GM10847 (cell line): ENCODE results near the gene CHL1.

Source experiments
- POLR2A ChIP-seq: IDR thresholded peaks from 2 replicates; pipeline ENCODE4 v1.6.1; 2011; ENCODE audit not compliant: insufficient read length; ENCODE audit errors: extremely low read depth

Gene CHL1, protein sequence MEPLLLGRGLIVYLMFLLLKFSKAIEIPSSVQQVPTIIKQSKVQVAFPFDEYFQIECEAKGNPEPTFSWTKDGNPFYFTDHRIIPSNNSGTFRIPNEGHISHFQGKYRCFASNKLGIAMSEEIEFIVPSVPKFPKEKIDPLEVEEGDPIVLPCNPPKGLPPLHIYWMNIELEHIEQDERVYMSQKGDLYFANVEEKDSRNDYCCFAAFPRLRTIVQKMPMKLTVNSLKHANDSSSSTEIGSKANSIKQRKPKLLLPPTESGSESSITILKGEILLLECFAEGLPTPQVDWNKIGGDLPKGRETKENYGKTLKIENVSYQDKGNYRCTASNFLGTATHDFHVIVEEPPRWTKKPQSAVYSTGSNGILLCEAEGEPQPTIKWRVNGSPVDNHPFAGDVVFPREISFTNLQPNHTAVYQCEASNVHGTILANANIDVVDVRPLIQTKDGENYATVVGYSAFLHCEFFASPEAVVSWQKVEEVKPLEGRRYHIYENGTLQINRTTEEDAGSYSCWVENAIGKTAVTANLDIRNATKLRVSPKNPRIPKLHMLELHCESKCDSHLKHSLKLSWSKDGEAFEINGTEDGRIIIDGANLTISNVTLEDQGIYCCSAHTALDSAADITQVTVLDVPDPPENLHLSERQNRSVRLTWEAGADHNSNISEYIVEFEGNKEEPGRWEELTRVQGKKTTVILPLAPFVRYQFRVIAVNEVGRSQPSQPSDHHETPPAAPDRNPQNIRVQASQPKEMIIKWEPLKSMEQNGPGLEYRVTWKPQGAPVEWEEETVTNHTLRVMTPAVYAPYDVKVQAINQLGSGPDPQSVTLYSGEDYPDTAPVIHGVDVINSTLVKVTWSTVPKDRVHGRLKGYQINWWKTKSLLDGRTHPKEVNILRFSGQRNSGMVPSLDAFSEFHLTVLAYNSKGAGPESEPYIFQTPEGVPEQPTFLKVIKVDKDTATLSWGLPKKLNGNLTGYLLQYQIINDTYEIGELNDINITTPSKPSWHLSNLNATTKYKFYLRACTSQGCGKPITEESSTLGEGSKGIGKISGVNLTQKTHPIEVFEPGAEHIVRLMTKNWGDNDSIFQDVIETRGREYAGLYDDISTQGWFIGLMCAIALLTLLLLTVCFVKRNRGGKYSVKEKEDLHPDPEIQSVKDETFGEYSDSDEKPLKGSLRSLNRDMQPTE (N-terminal part only)

DNA sequence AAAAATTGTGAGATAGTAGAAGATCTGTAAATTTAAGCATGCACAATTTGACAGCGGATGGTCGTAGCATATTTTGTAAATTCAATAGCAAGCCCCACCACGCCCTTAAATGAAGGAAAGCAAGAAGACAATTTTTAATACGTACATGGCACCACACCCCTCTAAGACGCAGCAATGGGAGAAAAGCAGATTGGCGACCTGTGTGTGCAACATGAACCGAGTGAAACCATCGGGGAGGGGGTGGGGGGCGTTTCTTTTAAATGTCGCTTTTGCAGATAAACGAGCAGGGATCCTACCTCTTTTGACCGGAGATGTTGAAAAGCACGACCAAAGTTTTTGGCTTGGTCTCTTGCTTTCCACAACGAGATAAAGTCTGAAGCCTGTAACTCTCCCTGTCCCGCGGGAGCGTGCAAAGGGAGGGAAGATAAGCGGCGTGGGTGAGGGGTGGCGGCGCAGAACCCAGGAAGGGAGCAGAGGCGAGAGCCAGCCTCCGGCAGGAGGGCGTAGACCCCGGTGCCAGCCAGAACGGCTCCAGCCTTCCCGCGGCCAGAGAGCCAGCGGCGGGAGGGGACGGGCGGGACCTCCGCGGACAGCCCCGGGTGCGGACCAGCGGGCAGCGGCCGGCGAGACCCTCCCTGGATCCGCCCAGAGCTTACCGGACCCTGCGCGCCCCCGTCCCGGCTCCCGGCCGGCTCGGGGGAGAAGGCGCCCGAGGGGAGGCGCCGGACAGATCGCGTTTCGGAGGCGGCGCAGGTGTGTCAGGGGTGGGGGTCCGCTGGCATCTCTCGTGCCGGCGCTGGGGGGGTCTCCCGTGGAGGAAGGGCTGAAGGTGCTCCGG lies at the start of gene CHL1:
CHL1 (plus strand) TSS at position 453 of the 838 bp plus-strand sequence. CDS start 123,014 bp downstream, outside the sequence.
- no peak for TF ChIP-seq POLR2A

- TF ChIP-seq POLR2A: no peak
These were observed 44.9 kb upstream of the CHL1 start for GRCh38 chr3:151614-152189.

- TF ChIP-seq POLR2A: no peak
These were observed 36.6 kb upstream of the CHL1 start for GRCh38 chr3:159974-160373.

DNA sequence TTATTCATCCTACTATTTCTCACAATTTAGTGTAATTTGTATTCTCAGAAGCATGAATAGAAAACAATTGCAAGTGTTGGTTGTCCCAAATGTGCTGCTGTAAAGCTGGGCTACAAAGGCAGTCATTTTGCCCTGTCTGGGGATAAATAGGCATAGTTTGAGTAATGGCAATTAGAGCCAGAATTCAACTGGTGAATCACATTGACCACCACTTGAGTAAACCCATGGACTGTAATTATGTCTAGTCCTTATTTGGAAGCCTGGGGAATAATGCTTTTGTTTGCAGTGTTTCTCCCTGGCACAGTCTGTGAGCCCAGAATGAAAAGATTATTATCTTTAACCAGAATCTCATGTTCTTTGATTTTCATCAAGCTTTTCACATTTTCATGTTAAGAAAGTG lies 30.5 kb upstream of the CHL1 start:
- no peak for TF ChIP-seq POLR2A

DNA sequence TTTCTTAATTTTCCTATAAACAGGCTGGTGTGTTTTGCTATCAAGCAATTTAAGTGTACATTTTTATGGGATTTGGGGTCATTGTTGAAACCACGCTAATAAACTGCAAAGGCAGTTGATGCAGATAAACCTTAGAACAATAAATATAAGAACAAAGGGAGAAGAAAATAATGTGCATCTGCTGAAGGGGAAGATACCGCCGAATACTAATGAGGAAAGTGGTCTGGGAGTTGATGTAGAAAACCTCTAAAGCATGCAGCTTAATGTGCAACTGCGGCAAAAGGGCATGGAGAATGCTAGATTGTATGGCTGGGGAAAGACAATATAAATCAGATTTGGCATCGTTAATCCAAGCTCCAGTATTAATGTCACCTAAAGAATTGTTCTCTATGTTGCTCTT lies 29.8 kb upstream of the CHL1 start:
- no peak for TF ChIP-seq POLR2A

GRCh38 chr3:173886-174285 lies 22.7 kb upstream of the CHL1 start:
- TF ChIP-seq POLR2A: no peak

- no peak for TF ChIP-seq POLR2A
These were observed 11.6 kb upstream of the CHL1 start for GRCh38 chr3:184976-185375.

DNA sequence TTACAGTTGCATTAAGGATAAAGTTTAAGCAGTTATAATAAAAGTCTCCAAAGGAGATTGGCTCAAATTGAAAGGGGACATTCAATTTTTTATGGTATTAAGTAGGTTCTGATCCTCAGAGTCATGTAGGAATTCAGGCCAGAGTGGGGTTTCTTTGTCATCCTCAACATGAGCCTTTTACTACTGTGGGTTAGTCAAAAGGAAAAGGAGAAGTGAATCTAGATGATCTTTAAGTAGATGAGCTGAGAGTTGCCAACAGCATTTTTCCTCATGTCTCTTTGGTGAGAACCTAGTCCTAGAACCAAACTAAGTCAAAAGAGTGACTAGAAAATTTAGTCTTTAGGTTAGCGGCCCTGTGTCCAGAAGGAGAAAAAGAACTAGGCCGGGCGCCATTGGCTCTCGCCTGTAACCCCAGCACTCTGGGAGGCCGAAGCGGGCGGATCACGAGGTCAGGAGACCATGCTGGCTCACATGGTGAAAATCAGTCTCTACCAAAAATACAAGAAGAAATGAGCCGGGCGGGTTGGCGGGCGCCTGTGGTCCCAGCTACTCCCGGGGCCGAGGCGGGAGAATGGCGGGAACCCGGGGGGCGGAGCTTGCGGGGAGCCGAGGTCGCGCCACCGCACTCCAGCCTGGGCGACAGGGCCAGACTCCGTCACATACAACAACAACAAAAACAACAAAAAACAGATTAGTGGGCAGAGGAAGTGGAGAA lies 4.2 kb upstream of the CHL1 start:
- no peak for TF ChIP-seq POLR2A

DNA sequence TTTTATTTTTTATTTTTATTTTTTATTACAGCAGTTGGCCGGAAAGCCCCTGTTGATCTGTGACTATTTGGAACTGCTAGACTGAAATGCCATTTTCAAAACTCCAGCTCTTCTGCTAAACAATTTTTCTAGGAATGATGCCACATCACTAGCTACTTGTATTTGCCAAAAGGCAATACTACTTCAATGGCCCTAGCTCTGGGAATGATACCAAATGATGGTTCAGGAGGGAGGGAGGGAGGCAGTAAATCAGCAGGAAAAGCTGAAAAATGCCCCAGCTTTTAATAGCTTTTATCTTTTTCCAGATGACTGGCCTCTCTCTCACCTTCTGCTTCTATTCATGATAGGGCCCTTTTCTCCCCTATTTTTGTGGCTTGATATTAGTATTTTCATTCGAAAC lies 2.6 kb upstream of the CHL1 start:
- TF ChIP-seq POLR2A: no peak

DNA sequence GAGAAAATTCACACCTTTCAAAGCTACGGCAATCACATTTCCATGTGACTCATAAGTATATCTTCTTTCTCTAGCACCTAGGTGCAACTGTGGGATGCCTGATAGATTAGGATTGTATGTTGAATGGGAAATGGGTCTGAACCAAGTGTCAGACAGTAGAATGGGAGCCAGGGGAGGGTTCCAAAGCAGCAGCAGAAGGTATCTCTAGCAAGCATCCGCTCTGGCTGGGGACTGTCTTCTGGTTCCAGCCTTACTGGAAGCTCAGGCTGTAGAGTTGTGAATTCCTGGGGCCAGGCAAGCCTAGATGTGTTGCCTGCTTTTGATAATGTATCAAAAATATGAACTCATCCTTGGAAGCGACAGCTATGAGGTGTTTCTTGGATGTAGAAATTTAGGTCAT lies 2.1 kb upstream of the CHL1 start:
- no peak for TF ChIP-seq POLR2A

- no peak for TF ChIP-seq POLR2A
These were observed 897 bp upstream of the CHL1 start for GRCh38 chr3:195666-196065.

DNA sequence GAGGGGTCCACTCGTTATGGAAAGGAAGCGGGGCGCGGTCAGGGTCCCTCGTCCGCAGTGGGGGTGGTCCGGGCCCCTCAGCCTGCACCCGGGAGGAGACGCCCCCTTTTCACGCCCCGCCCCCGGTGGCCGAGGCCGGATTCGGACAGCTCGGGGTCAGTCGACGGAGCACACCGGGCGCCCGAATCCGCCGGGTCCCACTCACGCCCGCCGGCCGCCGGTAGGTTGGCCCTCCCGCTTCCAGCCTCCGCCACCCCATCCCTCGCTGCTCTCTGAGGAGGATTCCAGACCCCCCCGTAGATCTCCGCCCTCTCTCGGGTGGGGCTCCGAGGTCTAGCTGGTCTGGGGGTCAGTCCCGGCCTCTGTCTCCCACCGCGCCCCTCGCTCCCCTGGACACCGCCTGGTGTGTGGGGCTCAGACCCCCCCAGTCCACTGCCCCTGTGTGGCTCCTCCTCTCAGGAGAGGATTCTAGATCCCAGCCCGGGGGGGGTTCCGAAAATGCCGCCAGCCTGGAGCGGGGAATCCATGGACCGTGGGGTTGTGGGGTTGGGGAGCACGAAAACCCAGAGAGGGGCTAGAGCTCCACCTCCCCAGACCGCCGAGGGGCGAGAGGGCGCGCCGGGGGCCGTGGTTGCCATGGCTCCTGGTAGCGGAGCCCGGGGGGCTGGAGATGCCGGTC lies 725 bp downstream of the CHL1 start:
- TF ChIP-seq POLR2A: no peak

- TF ChIP-seq POLR2A: no peak
These were observed 1.4 kb downstream of the CHL1 start for GRCh38 chr3:197828-198491.
